Loucy (cell line): ENCODE results near the gene SLC27A1.
A peak's percentile ranks its signal among the peaks of the same experiment; 100 is the strongest.

Experiments used
- H2AFZ ChIP-seq: fragments of 200-600 bp; sonication (generic); 2 replicates; pipeline ENCODE4 v1.6.0; 2016; ENCODE audit warnings: antibody characterized with exemption, mild to moderate bottlenecking, low read length, moderate library complexity
- H3F3A ChIP-seq: fragments of 200-600 bp; 2 replicates; pipeline ENCODE4 v1.6.0; 2016; ENCODE audit warnings: antibody characterized with exemption, low read depth, mild to moderate bottlenecking
- H3K27me3 ChIP-seq: fragments of 200-600 bp; sonication (generic); 2 replicates; pipeline ENCODE4 v1.6.1; 2014; ENCODE audit warnings: low read length, mild to moderate bottlenecking; ENCODE audit not compliant: insufficient read depth, poor library complexity, severe bottlenecking
- H3K36me3 ChIP-seq: fragments of 200-600 bp; sonication (generic); 2 replicates; pipeline ENCODE4 v1.6.1; 2016; ENCODE audit warnings: low read length; ENCODE audit not compliant: insufficient read depth
- H3K4me1 ChIP-seq: fragments of 200-600 bp; sonication (generic); 2 replicates; pipeline ENCODE4 v1.5.1; 2014; ENCODE audit warnings: low read length, mild to moderate bottlenecking; ENCODE audit not compliant: insufficient read depth, poor library complexity, severe bottlenecking
- H3K4me2 ChIP-seq: fragments of 200-600 bp; sonication (generic); 2 replicates; pipeline ENCODE4 v1.6.0; 2014; ENCODE audit warnings: antibody characterized with exemption, low read length, low read depth, mild to moderate bottlenecking; ENCODE audit not compliant: poor library complexity, severe bottlenecking
- H3K4me3 ChIP-seq: fragments of 200-600 bp; sonication (generic); 2 replicates; pipeline ENCODE4 v1.5.1; 2014; ENCODE audit warnings: low read length, mild to moderate bottlenecking, mixed read lengths; ENCODE audit not compliant: poor library complexity, severe bottlenecking
- H3K79me2 ChIP-seq: fragments of 200-600 bp; sonication (generic); 2 replicates; pipeline ENCODE4 v1.6.1; 2014; ENCODE audit warnings: low read length; ENCODE audit not compliant: insufficient read depth
- H3K9ac ChIP-seq: fragments of 200-600 bp; sonication (generic); 2 replicates; pipeline ENCODE4 v1.6.0; 2014; ENCODE audit warnings: mild to moderate bottlenecking, low read depth, low read length, moderate library complexity; ENCODE audit not compliant: poor library complexity, severe bottlenecking
- H3K9me2 ChIP-seq: fragments of 200-600 bp; sonication (generic); replicated peaks from 2 replicates; pipeline ENCODE4 v1.6.1; 2016; ENCODE audit warnings: low read depth, low read length, mixed read lengths
- H3K9me3 ChIP-seq: fragments of 200-600 bp; sonication (generic); 2 replicates; pipeline ENCODE4 v1.6.1; 2014; ENCODE audit warnings: mild to moderate bottlenecking, antibody characterized with exemption, low read length, low read depth; ENCODE audit not compliant: insufficient read depth
- H4K20me1 ChIP-seq: fragments of 200-600 bp; sonication (generic); 2 replicates; pipeline ENCODE4 v1.6.0; 2014; ENCODE audit warnings: antibody characterized with exemption, low read length, mild to moderate bottlenecking; ENCODE audit not compliant: insufficient read depth, poor library complexity, severe bottlenecking
- CTCF ChIP-seq: fragments of 200-600 bp; sonication (generic); conservative IDR thresholded peaks from 2 replicates; pipeline ENCODE4 v1.5.1; 2014; ENCODE audit warnings: mild to moderate bottlenecking, antibody characterized with exemption, low read length
- EZH2phosphoT487 ChIP-seq: fragments of 200-600 bp; IDR thresholded peaks from 2 replicates; pipeline ENCODE4 v1.6.1; 2018; ENCODE audit warnings: antibody characterized with exemption, mild to moderate bottlenecking, moderate library complexity, borderline replicate concordance

Gene SLC27A1

GRCh38 chr19:17553256-17553655 is 82.9 kb downstream of the SLC27A1 start:
- Histone ChIP-seq H3K4me3 (no peak overlapping the region), H3K4me2 (peak overlapping the region; percentile 45), H2AFZ (peak overlapping the region; percentile 25; the same call in 1 of the 2 replicates), H3K36me3 (no peaks in the 10 kb centered on the region), H3K79me2 (peaks cover 22% of the 10 kb centered on the region), H3K4me1 (peaks cover 21% of the 10 kb centered on the region), H3K27me3 (no peaks in the 10 kb centered on the region), H3K9me2 (no peaks in the 10 kb centered on the region), H3K9ac (peak overlapping the region; percentile 29), H4K20me1 (peaks cover 5% of the 10 kb centered on the region), H3K9me3 (no peaks in the 10 kb centered on the region), H3F3A (no peaks in the 10 kb centered on the region)
- no peak for TF ChIP-seq CTCF
- no peak for TF ChIP-seq EZH2phosphoT487

GRCh38 chr19:17554968-17555479 is 84.7 kb downstream of the SLC27A1 start:
- no peaks in the 10 kb centered on the region for H3F3A ChIP-seq
- H2AFZ ChIP-seq: peak overlapping the region; percentile 79
- peaks cover 6% of the 10 kb centered on the region; the same call in 1 of the 2 replicates for H3K36me3 ChIP-seq
- H3K27me3 ChIP-seq: no peaks in the 10 kb centered on the region
- peak overlapping the region; percentile 36 for H3K9ac ChIP-seq
- peaks cover 38% of the 10 kb centered on the region for H3K79me2 ChIP-seq
- H3K4me2 ChIP-seq: peak overlapping the region; percentile 77
- peaks cover 21% of the 10 kb centered on the region for H3K4me1 ChIP-seq
- H3K9me2 ChIP-seq: no peaks in the 10 kb centered on the region
- no peaks in the 10 kb centered on the region for H3K9me3 ChIP-seq
- TF ChIP-seq CTCF (no peak), EZH2phosphoT487 (no peak)
- peaks cover 8% of the 10 kb centered on the region for H4K20me1 ChIP-seq
- peak overlapping the region; percentile 82 for H3K4me3 ChIP-seq

GRCh38 chr19:17555480-17555928 is 85.2 kb downstream of the SLC27A1 start, which contains the start of gene COLGALT1:
TSS of gene COLGALT1 (plus strand) at chr19:17555649. CDS start at chr19:17555714, 65 bp downstream.
- Histone ChIP-seq H2AFZ (peak within 1 kb of the TSS; percentile 89), H3K9me3 (no peaks in the 10 kb centered on the region), H3F3A (no peaks in the 10 kb centered on the region), H3K4me3 (peak within 1 kb of the TSS; percentile 82), H3K36me3 (peaks cover 6% of the 10 kb centered on the region; the same call in 1 of the 2 replicates), H3K4me1 (peaks cover 21% of the 10 kb centered on the region), H3K27me3 (no peaks in the 10 kb centered on the region), H3K4me2 (peak within 1 kb of the TSS; percentile 79), H3K9ac (peak within 1 kb of the TSS; percentile 87), H3K9me2 (no peaks in the 10 kb centered on the region), H3K79me2 (peaks cover 43% of the 10 kb centered on the region), H4K20me1 (peaks cover 8% of the 10 kb centered on the region)
- TF ChIP-seq EZH2phosphoT487 (no peak), CTCF (no peak)
